Endothelial cell of umbilical vein (primary cell): ENCODE results near the gene CALD1. TPM values are rescaled to one million over a fixed set of nuclear protein-coding genes. Genes with fewer than 3 reads are reported as not detected.

Experiments
- Bru-seq: library from RNA; stranded (reverse); fragments of 400-500 nt; gene quantifications from one replicate; lab custom pipeline; 2021; lab: Mats Ljungman, UMichigan
- BruChase-seq, 2 experiments: library from RNA; stranded (reverse); fragments of 400-500 nt; gene quantifications; one replicate each; lab custom pipeline; 2021; lab: Mats Ljungman, UMichigan
- BruUV-seq: library from RNA; stranded (reverse); fragments of 400-500 nt; replicated peaks from 2 replicates; lab custom pipeline; 2021; lab: Mats Ljungman, UMichigan
- CTCF ChIA-PET: fragments of 300-600, 350-600 bp; sonication (Branson Sonifier 250); formaldehyde crosslinking; loops from one replicate; lab custom pipeline; 2021; ENCODE audit warnings: antibody characterized with exemption, inconsistent platforms; lab: Charles Lee
- POLR2A ChIA-PET: fragments of 300-600, 350-600 bp; sonication (Branson Sonifier 250); formaldehyde crosslinking; loops from one replicate; lab custom pipeline; 2021; ENCODE audit warnings: antibody characterized with exemption, inconsistent platforms; lab: Charles Lee
- DNase-seq: peaks from one replicate; pipeline ENCODE4 v3.0.0-alpha.2; 2011; ENCODE audit warnings: low read depth, low spot score
- FAIRE-seq: peaks from 2 replicates; lab custom pipeline; 2011; peaks lifted over from hg19 to GRCh38; lab: Jason Lieb, UNC
- H2AFZ ChIP-seq: 2 replicates; pipeline ENCODE4 v1.6.0; 2012; ENCODE audit warnings: low read depth, low read length, control low read depth, inconsistent platforms
- H3K27ac ChIP-seq: 2 replicates; pipeline ENCODE4 v1.5.1; 2011; ENCODE audit warnings: low read depth, mild to moderate bottlenecking, control low read depth, low read length, moderate library complexity; ENCODE audit not compliant: insufficient read depth
- H3K27me3 ChIP-seq, 2 experiments: 2 replicates each; pipeline versions ENCODE4 v1.6.0 to v1.6.1; 2011; ENCODE audit warnings: low read length in 2 of 2, mixed read lengths in 1 of 2; ENCODE audit not compliant: control insufficient read depth in 2 of 2, insufficient read depth in 2 of 2
- H3K36me3 ChIP-seq, 2 experiments: 2 replicates in 1 of 2; 3 replicates in 1 of 2; pipeline ENCODE4 v1.5.1; 2011; ENCODE audit warnings: low read length in 2 of 2, mild to moderate bottlenecking in 1 of 2, moderate library complexity in 1 of 2; ENCODE audit not compliant: control insufficient read depth in 2 of 2, insufficient read depth in 2 of 2; ENCODE audit errors: extremely low read depth in 1 of 2
- H3K4me1 ChIP-seq: 3 replicates; pipeline ENCODE4 v1.5.1; 2011; ENCODE audit warnings: mild to moderate bottlenecking, low read length; ENCODE audit not compliant: control insufficient read depth, insufficient read depth; ENCODE audit errors: extremely low read depth
- H3K4me2 ChIP-seq: 2 replicates; pipeline ENCODE4 v1.6.1; 2011; ENCODE audit warnings: low read length, control low read depth, mixed read lengths; ENCODE audit not compliant: insufficient read depth
- H3K4me3 ChIP-seq, 3 experiments: fragments of 200-600 bp in 1 of 3; sonication (generic), shearing (Covaris generic) in 1 of 3; replicated peaks in 1 of 3; 2 replicates each; pipeline ENCODE4 v1.5.1; 2011 to 2016; ENCODE audit warnings: control low read depth in 3 of 3, low read length in 3 of 3, mild to moderate bottlenecking in 2 of 3, inconsistent platforms in 1 of 3, low read depth in 1 of 3, moderate library complexity in 1 of 3; ENCODE audit not compliant: insufficient read depth in 1 of 3
- H3K79me2 ChIP-seq: 2 replicates; pipeline ENCODE4 v1.6.0; 2012; ENCODE audit warnings: low read length, inconsistent platforms; ENCODE audit not compliant: control insufficient read depth, insufficient read depth
- H3K9ac ChIP-seq: replicated peaks from 2 replicates; pipeline ENCODE3; 2011; ENCODE audit warnings: low read length, control low read depth; ENCODE audit not compliant: insufficient read depth; ENCODE audit errors: extremely low read depth
- H3K9me1 ChIP-seq: replicated peaks from 3 replicates; pipeline ENCODE4 v1.6.0; 2011; ENCODE audit warnings: mild to moderate bottlenecking, low read length; ENCODE audit not compliant: control insufficient read depth, insufficient read depth; ENCODE audit errors: extremely low read depth
- H3K9me3 ChIP-seq: replicated peaks from 2 replicates; pipeline ENCODE4 v1.5.1; 2012; ENCODE audit warnings: low read length, inconsistent platforms; ENCODE audit not compliant: control insufficient read depth, insufficient read depth
- H4K20me1 ChIP-seq: replicated peaks from 2 replicates; pipeline ENCODE3; 2011; ENCODE audit warnings: mild to moderate bottlenecking, low read length; ENCODE audit not compliant: control insufficient read depth, insufficient read depth; ENCODE audit errors: extremely low read depth
- EZH2 ChIP-seq: IDR thresholded peaks from 2 replicates; pipeline ENCODE4 v1.6.1; 2012; ENCODE audit warnings: borderline replicate concordance, low read depth, mild to moderate bottlenecking, moderate library complexity, low read length, inconsistent platforms; ENCODE audit not compliant: severe bottlenecking
- FOS ChIP-seq: IDR thresholded peaks from 2 replicates; pipeline ENCODE4 v1.6.1; 2011; ENCODE audit warnings: mild to moderate bottlenecking, low read length, moderate library complexity, borderline replicate concordance; ENCODE audit not compliant: insufficient read depth
- GATA2 ChIP-seq: IDR thresholded peaks from 2 replicates; pipeline ENCODE4 v1.7.0; 2011; ENCODE audit warnings: low read depth, mild to moderate bottlenecking, moderate library complexity, mixed read lengths, low read length; ENCODE audit not compliant: insufficient read length, insufficient read depth
- JUN ChIP-seq: IDR thresholded peaks from 2 replicates; pipeline ENCODE4 v1.6.1; 2011; ENCODE audit warnings: borderline replicate concordance, low read depth; ENCODE audit not compliant: insufficient read length, insufficient read depth
- MAX ChIP-seq: IDR thresholded peaks from 2 replicates; pipeline ENCODE4 v1.6.1; 2011; ENCODE audit not compliant: insufficient read depth, insufficient read length
- MYC ChIP-seq: IDR thresholded peaks from one replicate; pipeline ENCODE4 v1.6.1; 2011; ENCODE audit warnings: mild to moderate bottlenecking, low read depth, low read length
- POLR2A ChIP-seq: IDR thresholded peaks from 2 replicates; pipeline ENCODE4 v1.6.1; 2012; ENCODE audit warnings: low read depth, mild to moderate bottlenecking, control low read depth, low read length
- POLR2AphosphoS5 ChIP-seq: IDR thresholded peaks from 2 replicates; pipeline ENCODE4 v1.6.1; 2012; ENCODE audit warnings: low read depth, mild to moderate bottlenecking, control low read depth, low read length, moderate library complexity; ENCODE audit not compliant: insufficient read depth
- dilution Hi-C: fragments of 300-500 bp; cut with MboI; formaldehyde crosslinking; loops from one replicate; pipeline ENCODE4 v1.15.0; 2019; ENCODE audit warnings: low sequenced_read_pairs; ENCODE audit not compliant: extremely low pct_ligation_motif_present
- intact Hi-C: fragments of 100-400 bp; cut with micrococcal nuclease; formaldehyde crosslinking; loops from one replicate; pipeline ENCODE4 v1.10.0; 2022
- long read RNA-seq: library from polyadenylated mRNA; stranded (forward); transcript quantifications from one replicate; pipeline ENCODE4 v2.0.0, GENCODE V29; 2021
- polyA minus RNA-seq, 3 experiments: library from RNA; depleted of rRNA, polyadenylated mRNA; stranded (reverse); fragments of >200 nt; gene quantifications; 1 replicate in 1 of 3; 2 replicates in 2 of 3; pipeline ENCODE4 v1.2.3, GENCODE V29; 2011
- polyA plus RNA-seq, 4 experiments: library from polyadenylated mRNA; depleted of rRNA in 3 of 4; stranded (reverse) in 3 of 4; unstranded in 1 of 4; fragments of >200 nt; gene quantifications; 2 replicates each; pipeline versions ENCODE4 v1.2.1 to v1.2.3, GENCODE V29; 2011 to 2012; ENCODE audit warnings: missing spikeins in 1 of 4
- total RNA-seq: library from RNA; stranded (reverse); gene quantifications from 2 replicates; pipeline ENCODE4 v1.2.3, GENCODE V29; 2021
- TF ChIP-seq, protein P1 (sequence below), 2 donors: IDR thresholded peaks; 1 replicate in 1 of 2; 2 replicates in 1 of 2; pipeline ENCODE4 v1.5.1; 2011; ENCODE audit warnings: low read length in 2 of 2, mild to moderate bottlenecking in 2 of 2, moderate library complexity in 2 of 2, control low read depth in 1 of 2, inconsistent platforms in 1 of 2, low read depth in 1 of 2; ENCODE audit not compliant: insufficient read depth in 1 of 2; ENCODE audit errors: extremely low read depth in 1 of 2

The CALD1 gene, protein sequence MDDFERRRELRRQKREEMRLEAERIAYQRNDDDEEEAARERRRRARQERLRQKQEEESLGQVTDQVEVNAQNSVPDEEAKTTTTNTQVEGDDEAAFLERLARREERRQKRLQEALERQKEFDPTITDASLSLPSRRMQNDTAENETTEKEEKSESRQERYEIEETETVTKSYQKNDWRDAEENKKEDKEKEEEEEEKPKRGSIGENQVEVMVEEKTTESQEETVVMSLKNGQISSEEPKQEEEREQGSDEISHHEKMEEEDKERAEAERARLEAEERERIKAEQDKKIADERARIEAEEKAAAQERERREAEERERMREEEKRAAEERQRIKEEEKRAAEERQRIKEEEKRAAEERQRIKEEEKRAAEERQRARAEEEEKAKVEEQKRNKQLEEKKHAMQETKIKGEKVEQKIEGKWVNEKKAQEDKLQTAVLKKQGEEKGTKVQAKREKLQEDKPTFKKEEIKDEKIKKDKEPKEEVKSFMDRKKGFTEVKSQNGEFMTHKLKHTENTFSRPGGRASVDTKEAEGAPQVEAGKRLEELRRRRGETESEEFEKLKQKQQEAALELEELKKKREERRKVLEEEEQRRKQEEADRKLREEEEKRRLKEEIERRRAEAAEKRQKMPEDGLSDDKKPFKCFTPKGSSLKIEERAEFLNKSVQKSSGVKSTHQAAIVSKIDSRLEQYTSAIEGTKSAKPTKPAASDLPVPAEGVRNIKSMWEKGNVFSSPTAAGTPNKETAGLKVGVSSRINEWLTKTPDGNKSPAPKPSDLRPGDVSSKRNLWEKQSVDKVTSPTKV
- total RNA-seq (307 and 313 TPM in 2 replicates), polyA plus RNA-seq (136 and 148 TPM in 2 replicates), polyA minus RNA-seq (325 and 347 TPM in 2 replicates), Bru-seq, nascent RNA (percentile 98 among the genes with signal in this experiment), BruChase-seq, experiment 1, labeled RNA remaining after a 6-hour chase (percentile 91 among the genes with signal in this experiment), BruChase-seq, experiment 2, labeled RNA remaining after a 2-hour chase (percentile 88 among the genes with signal in this experiment)
- 186 and 212 TPM in 2 replicates for polyA plus RNA-seq (2011; cell fraction: cytosol; rRNA removed)
- 346 and 400 TPM in 2 replicates for polyA plus RNA-seq (2011; cell fraction: nucleus; rRNA removed)
- polyA plus RNA-seq (2012) = 259 and 283 TPM in 2 replicates
- polyA minus RNA-seq (2011; cell fraction: cytosol; rRNA and poly(A)+ RNA removed) = 28.8 TPM
- polyA minus RNA-seq (2011; cell fraction: nucleus; rRNA and poly(A)+ RNA removed) = 320 and 528 TPM in 2 replicates
- long read RNA-seq, full-length matches to known transcripts = 156 of 285 reads
- long read RNA-seq, partial matches to known transcripts = 32 of 285 reads
- long read RNA-seq, other reads (novel, unspliced or antisense) = 97 of 285 reads

DNA sequence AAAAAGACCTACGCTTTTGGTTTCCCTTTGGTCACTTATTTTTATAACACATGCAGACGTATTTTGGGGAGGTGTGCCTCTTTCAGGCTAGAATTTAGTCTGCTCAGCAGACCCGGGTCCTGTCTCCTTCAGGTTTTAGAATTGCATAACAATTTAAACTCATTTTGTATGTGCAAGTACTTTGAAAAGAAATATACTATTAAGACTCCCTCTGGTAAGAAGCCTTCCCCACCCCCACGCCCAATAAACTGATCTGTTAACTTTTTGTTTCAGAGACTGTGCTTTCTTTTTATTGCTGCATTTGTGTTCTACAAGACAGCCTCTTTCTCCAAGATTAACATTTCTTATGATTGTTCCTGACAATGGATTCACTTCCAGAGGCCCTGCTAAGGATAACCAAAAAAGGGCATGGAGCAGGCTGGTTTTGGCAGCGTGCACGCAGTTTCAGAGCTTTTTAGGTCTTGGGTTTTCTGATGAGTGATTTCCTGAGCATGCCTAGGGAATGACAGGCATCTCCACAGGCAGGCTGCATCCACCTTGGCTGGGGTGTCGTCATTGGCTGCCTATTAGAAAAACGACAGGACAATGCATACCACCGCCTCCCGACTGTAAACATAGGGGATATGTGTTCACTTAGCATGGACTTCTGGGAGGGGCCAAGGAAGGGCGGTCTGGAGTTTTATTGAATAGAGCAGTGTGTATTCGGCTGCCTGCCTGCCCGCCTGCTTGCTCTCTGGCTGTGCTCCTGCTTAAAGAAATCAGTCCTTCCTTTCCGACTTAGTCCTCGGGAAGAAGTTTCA lies at the start of gene CALD1:
CALD1 (plus strand) TSS at position 694 of the 800 bp plus-strand sequence. CDS start 88,100 bp downstream, outside the sequence.
- Histone ChIP-seq H3K4me2 (peak within 1 kb of the TSS; percentile 96), H3K27ac (peak within 1 kb of the TSS; percentile 97), H3K4me1 (peaks cover 51% of the 10 kb centered on the region), H3K79me2 (peaks cover 44% of the 10 kb centered on the region), H2AFZ (peak within 1 kb of the TSS; percentile 16), H3K36me3 (peaks cover 4 to 5% of the 10 kb centered on the region in 2 experiments), H4K20me1 (no peaks in the 10 kb centered on the region), H3K9me1 (no peaks in the 10 kb centered on the region), H3K9ac (peak within 1 kb of the TSS; percentile 99), H3K4me3 (peak within 1 kb of the TSS; percentile 54 to 100 (median 98)), H3K27me3 (no peaks in the 10 kb centered on the region), H3K9me3 (no peaks in the 10 kb centered on the region)
- dilution Hi-C loops (no loop called here), intact Hi-C loops (loop anchor here (1.0 to 2.0 kb wide), 12 partner anchors 25 to 166 kb away; partner anchors contain the start of gene BPGM)
- TSS peak; percentile 80 for BruUV-seq
- POLR2A ChIA-PET = interaction anchor here (0.6 to 1.6 kb wide), 7 partner anchors 9 to 125 kb away, joined by 3 to 4 read pairs (median 4); no protein-coding TSS in a partner anchor
- DNase-seq (peak; percentile 99), FAIRE-seq (peak; percentile 98)
- TF ChIP-seq POLR2AphosphoS5 (peak; percentile 96), EZH2 (no peak), JUN (peak; percentile 85), FOS (peak; percentile 74), MAX (peak; percentile 53), MYC (no peak), GATA2 (peak; percentile 1), POLR2A (peak; percentile 98)
- TF ChIP-seq, protein P1, sequence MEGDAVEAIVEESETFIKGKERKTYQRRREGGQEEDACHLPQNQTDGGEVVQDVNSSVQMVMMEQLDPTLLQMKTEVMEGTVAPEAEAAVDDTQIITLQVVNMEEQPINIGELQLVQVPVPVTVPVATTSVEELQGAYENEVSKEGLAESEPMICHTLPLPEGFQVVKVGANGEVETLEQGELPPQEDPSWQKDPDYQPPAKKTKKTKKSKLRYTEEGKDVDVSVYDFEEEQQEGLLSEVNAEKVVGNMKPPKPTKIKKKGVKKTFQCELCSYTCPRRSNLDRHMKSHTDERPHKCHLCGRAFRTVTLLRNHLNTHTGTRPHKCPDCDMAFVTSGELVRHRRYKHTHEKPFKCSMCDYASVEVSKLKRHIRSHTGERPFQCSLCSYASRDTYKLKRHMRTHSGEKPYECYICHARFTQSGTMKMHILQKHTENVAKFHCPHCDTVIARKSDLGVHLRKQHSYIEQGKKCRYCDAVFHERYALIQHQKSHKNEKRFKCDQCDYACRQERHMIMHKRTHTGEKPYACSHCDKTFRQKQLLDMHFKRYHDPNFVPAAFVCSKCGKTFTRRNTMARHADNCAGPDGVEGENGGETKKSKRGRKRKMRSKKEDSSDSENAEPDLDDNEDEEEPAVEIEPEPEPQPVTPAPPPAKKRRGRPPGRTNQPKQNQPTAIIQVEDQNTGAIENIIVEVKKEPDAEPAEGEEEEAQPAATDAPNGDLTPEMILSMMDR (IDR thresholded peaks at IDR 0.05; ENCODE audit: extremely low read depth in 1 of 2, insufficient read depth in 1 of 2, low read depth in 1 of 2, low read length in 2 of 2) = no peak
- CTCF ChIA-PET = interaction anchor here (0.8 to 1.4 kb wide), 4 partner anchors 21 to 146 kb away, joined by 3 to 4 read pairs (median 3); no protein-coding TSS in a partner anchor
